Adrenal gland (tissue), 12 donors: Measurements from ENCODE around the gene MPC1. TPM values are rescaled to one million over a fixed set of nuclear protein-coding genes. Genes with fewer than 3 reads are reported as not detected.
"Not testable (repeated sequence)": the region's sequence is repeated elsewhere in the genome, so short reads cannot be mapped to it uniquely, and the experiment has no call there.

ENCODE experiments used
- DNase-seq, 7 donors: peaks; one replicate each; pipeline ENCODE4 v3.0.0-alpha.2; 2019 to 2020
- H3K27ac ChIP-seq, 5 donors: fragments of 200-600 bp; sonication (generic) in 4 of 5; 1 replicate in 3 of 5; 2 replicates in 2 of 5; pipeline versions ENCODE4 v1.5.1 to v1.8.0; 2016 to 2020; ENCODE audit warnings: mild to moderate bottlenecking in 1 of 5
- H3K27me3 ChIP-seq: fragments of 200-600 bp; 2 replicates; pipeline ENCODE4 v1.8.0; 2021
- H3K36me3 ChIP-seq, 2 donors: fragments of 200-600 bp; replicated peaks in 1 of 2; 1 replicate in 1 of 2; 2 replicates in 1 of 2; pipeline versions ENCODE4 v1.5.1 to v1.8.0; 2018 to 2022
- H3K4me1 ChIP-seq, 2 donors: fragments of 200-600 bp; replicated peaks in 1 of 2; 1 replicate in 1 of 2; 2 replicates in 1 of 2; pipeline versions ENCODE4 v1.5.1 to v1.8.0; 2018 to 2021
- H3K4me3 ChIP-seq, 4 donors: fragments of 200-600 bp; sonication (generic) in 3 of 4; one replicate each; pipeline ENCODE4 v1.5.1; 2016 to 2018
- H3K9me3 ChIP-seq, 3 donors: fragments of 200-600 bp; sonication (generic) in 1 of 3; replicated peaks in 1 of 3; 1 replicate in 2 of 3; 2 replicates in 1 of 3; pipeline versions ENCODE4 v1.5.1 to v1.8.0; 2016 to 2021
- POLR2A ChIP-seq, 2 donors: fragments of 450-650 bp; IDR thresholded peaks; one replicate each; pipeline ENCODE4 v1.6.1; 2017; ENCODE audit warnings: antibody characterized with exemption in 2 of 2, mild to moderate bottlenecking in 2 of 2, moderate library complexity in 1 of 2
- WGBS, 4 donors: extraction: QIAGEN DNeasy Blood & Tissue Kit in 2 of 4; methylation state at CpG; one replicate each; pipeline versions ENCODE4 v1.1.5 to v1.1.7; 2013 to 2017; 5-methylcytosine and 5-hydroxymethylcytosine counted together
- intact Hi-C, 2 donors: fragments of 100-400 bp; cut with DNase I; formaldehyde crosslinking; loops; one replicate each; pipeline versions ENCODE4 v1.14.1 to v1.15.0; 2022 to 2023
- polyA plus RNA-seq, 3 donors: library from polyadenylated mRNA; stranded (reverse); fragments of 200-250 nt in 2 of 3; fragments of 350-450 nt in 1 of 3; fragmentation: Illumina TruSeq in 1 of 3; extraction: RNeasy Lipid Tissue Mini Kit (QIAGEN cat#74804) in 1 of 3; gene quantifications; one replicate each; pipeline ENCODE4 v1.2.3, GENCODE V29; 2013 to 2014
- total RNA-seq, 9 donors: library from RNA; depleted of rRNA in 4 of 9; stranded (reverse); fragments of >200 nt in 4 of 9; fragments of 120-200 nt in 1 of 9; fragmentation: NEBNext Ultra II Directional in 1 of 9; extraction: Animal tissue kit (Norgen Biotek cat#: 25700) in 1 of 9; gene quantifications; one replicate each; pipeline versions ENCODE4 v1.1.0 to v1.2.4, GENCODE V29; 2013 to 2023
- TF ChIP-seq, protein P1 (sequence below), 6 experiments: fragments of 450-650 bp in 4 of 6; fragments of 200-600 bp in 2 of 6; sonication (generic) in 1 of 6; IDR thresholded peaks; 1 replicate in 5 of 6; 2 replicates in 1 of 6; pipeline versions ENCODE4 v1.5.1 to v1.8.0; 2016 to 2021; ENCODE audit warnings: antibody characterized with exemption in 6 of 6, mild to moderate bottlenecking in 2 of 6, moderate library complexity in 1 of 6
- donor health status: healthy with polysubstance abuse.
- donor health status: Bipolar disorder and iron deficiency.
- donor health status: DM: yes; HTN: yes; CAD: no.
- donor health status: DM: no; HTN: no; CAD: no.
- donor health status: DM: no; HTN: no; CAD: no.
- donor health status: DM: yes; HTN: yes; CAD: no.

MPC1 gene
- total and polyA plus RNA-seq, 12 donors, result 22.8 to 76.9 (median 46.0) TPM

DNA sequence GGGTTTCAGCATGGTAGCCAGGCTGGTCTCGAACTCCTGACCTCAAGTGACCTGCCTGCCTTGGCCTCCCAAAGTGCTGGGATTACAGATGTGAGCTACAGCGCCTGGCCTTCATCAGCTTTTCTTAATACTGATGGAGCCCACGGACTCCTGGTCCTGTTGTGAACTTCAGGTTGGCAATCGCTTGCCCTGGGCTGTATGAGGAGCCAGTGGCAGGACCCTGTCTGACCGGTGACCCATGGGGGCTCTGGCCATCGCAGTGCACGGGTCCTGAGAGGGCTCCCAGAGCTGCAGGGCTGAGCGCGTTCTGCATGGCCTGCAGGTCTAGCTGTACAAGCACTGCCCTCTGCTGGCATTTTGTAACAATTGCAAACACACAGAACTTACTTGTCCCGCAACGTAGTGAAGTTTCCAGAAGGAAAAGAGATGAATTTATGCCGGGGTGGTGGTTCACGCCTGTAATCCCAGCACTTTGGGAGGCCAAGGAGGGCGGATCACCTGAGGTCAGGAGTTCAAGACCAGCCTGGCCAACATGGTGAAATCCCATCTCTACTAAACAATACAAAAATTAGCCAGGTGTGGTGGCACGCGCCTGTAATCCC lies 18.0 kb upstream of the MPC1 start:
- not testable (repeated sequence) for H3K4me1 ChIP-seq, H3K36me3 ChIP-seq, H3K27me3 ChIP-seq, H3K27ac ChIP-seq, H3K4me3 ChIP-seq, H3K9me3 ChIP-seq
- WGBS, 4 donors, result 23 to 36% (median 27%) methylated on average over 10 to 16 of the region's 16 CpGs
- DNase-seq, result peak; percentile 62 to 82 (median 67)
- intact Hi-C loops, result loop anchor here (5.0 kb wide), 2 partner anchors 88 to 123 kb away; no protein-coding TSS in a partner anchor
- TF ChIP-seq, protein P1, sequence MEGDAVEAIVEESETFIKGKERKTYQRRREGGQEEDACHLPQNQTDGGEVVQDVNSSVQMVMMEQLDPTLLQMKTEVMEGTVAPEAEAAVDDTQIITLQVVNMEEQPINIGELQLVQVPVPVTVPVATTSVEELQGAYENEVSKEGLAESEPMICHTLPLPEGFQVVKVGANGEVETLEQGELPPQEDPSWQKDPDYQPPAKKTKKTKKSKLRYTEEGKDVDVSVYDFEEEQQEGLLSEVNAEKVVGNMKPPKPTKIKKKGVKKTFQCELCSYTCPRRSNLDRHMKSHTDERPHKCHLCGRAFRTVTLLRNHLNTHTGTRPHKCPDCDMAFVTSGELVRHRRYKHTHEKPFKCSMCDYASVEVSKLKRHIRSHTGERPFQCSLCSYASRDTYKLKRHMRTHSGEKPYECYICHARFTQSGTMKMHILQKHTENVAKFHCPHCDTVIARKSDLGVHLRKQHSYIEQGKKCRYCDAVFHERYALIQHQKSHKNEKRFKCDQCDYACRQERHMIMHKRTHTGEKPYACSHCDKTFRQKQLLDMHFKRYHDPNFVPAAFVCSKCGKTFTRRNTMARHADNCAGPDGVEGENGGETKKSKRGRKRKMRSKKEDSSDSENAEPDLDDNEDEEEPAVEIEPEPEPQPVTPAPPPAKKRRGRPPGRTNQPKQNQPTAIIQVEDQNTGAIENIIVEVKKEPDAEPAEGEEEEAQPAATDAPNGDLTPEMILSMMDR (IDR thresholded peaks at IDR 0.05), result peak; percentile 52 to 85 (median 78)

DNA sequence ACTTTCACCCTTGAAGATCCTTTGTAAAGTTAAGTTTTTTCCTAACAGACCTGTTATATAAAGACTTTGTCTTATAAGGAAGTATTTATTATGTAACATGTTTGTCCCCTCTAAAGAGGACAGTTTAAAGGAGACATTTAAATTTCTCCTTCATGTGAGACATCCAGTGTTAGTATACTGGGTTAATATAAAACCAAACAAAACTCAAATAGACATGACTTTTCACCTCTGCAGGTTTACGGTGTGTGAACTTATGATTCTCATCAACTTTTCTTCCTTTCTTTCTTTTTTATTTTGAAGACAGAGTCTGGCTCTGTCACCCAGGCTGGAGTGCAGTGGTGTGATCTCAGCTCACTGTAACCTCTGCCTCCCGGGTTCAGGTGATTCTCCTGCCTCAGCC lies 17.4 kb upstream of the MPC1 start:
- intact Hi-C loops, result loop anchor here (5.0 kb wide), 2 partner anchors 88 to 123 kb away; no protein-coding TSS in a partner anchor
- DNase-seq, result no peak
- peaks cover 3% of the 10 kb centered on the region for H3K27me3 ChIP-seq
- TF ChIP-seq POLR2A (IDR thresholded peaks at IDR 0.05), result no peak
- TF ChIP-seq, protein P1 (IDR thresholded peaks at IDR 0.05), result no peak
- no peaks in the 10 kb centered on the region for H3K36me3 ChIP-seq
- H3K4me1 ChIP-seq, result no peaks in the 10 kb centered on the region
- WGBS, 4 donors, result 79 to 93% (median 86%) methylated on average over 2 of the region's 2 CpGs
- H3K27ac ChIP-seq, result no peak overlapping the region
- no peak overlapping the region for H3K4me3 ChIP-seq
- no peaks in the 10 kb centered on the region for H3K9me3 ChIP-seq

DNA sequence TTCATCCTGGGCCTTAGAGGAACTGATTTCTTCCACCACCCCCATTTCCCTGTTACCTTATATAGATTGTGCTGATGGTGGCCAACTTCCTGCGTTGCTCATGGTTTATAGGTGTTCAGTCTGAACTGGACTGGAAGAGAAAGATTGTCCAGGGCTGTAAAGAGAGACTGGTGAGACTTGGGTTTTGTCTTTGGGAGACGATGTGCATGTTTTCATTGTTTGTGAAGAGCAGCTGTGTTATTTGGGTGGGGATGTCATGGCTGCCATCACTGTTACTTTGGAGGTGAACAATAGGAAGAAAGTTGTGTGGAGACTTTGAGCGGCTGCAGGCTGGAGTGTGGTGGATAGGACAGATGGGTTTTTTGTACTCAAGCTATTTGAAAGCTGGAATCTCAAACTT lies 15.6 kb upstream of the MPC1 start:
- no peaks in the 10 kb centered on the region for H3K36me3 ChIP-seq
- H3K27ac ChIP-seq, result no peak overlapping the region
- TF ChIP-seq, protein P1 (IDR thresholded peaks at IDR 0.05), result no peak
- TF ChIP-seq POLR2A (IDR thresholded peaks at IDR 0.05), result no peak
- peaks cover 3% of the 10 kb centered on the region for H3K27me3 ChIP-seq
- peak in 1 of 7 donors; percentile 13 for DNase-seq
- no peaks in the 10 kb centered on the region for H3K9me3 ChIP-seq
- WGBS, 4 donors, result 79 to 84% (median 82%) methylated on average over 3 of the region's 3 CpGs
- H3K4me3 ChIP-seq, result no peak overlapping the region
- H3K4me1 ChIP-seq, result no peaks in the 10 kb centered on the region
- intact Hi-C loops, result loop anchor here in 1 of 2 donors (2.0 kb wide), 1 partner anchor 124 kb away; no protein-coding TSS in a partner anchor

DNA sequence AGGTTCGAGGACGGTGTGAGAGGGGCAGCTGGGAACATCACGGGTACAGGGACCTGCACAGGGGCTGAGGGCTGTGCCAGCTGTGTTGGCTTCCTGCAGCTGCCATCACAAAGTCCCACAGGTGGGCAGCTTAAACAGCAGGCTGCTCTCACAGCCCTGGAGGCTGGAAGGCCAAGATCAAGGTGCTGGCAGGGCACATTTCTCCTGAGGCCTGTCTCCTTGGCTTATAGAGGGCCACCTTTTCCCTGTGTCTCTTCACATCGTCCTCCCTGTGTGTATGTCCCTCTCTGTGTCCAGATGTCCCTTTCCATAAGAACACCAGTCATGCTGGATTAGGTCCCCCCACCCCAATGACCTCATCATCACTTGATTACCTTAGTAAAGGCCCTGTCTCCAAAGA lies 15.1 kb upstream of the MPC1 start:
- H3K4me1 ChIP-seq, result no peaks in the 10 kb centered on the region
- intact Hi-C loops, result loop anchor here in 1 of 2 donors (2.0 kb wide), 1 partner anchor 123 kb away; no protein-coding TSS in a partner anchor
- H3K9me3 ChIP-seq, result no peaks in the 10 kb centered on the region
- H3K36me3 ChIP-seq, result no peaks in the 10 kb centered on the region
- TF ChIP-seq POLR2A (IDR thresholded peaks at IDR 0.05), result no peak
- TF ChIP-seq, protein P1 (IDR thresholded peaks at IDR 0.05), result no peak
- DNase-seq, result peak in 1 of 7 donors; percentile 18
- H3K4me3 ChIP-seq, result no peak overlapping the region
- peaks cover 3% of the 10 kb centered on the region for H3K27me3 ChIP-seq
- H3K27ac ChIP-seq, result no peak overlapping the region
- WGBS, 4 donors, result 86 to 92% (median 87%) methylated on average over 4 of the region's 4 CpGs
